CD1c-positive myeloid dendritic cell (primary cell): ENCODE results near the gene ARHGEF11.

Experiments
- DNase-seq: peaks from one replicate; pipeline ENCODE4 v3.0.0-alpha.2; 2016; ENCODE audit errors: extremely low spot score

ARHGEF11 gene

GRCh38 chr1:156951371-156951770 lies 94.2 kb downstream of the ARHGEF11 start:
- DNase-seq = no peak

GRCh38 chr1:156949127-156949526 lies 96.4 kb downstream of the ARHGEF11 start:
- no peak for DNase-seq

GRCh38 chr1:156948708-156949107 lies 96.8 kb downstream of the ARHGEF11 start:
- no peak for DNase-seq

GRCh38 chr1:156947818-156948525 lies 97.6 kb downstream of the ARHGEF11 start:
- no peak for DNase-seq

GRCh38 chr1:156947127-156947526 lies 98.4 kb downstream of the ARHGEF11 start:
- DNase-seq = no peak

GRCh38 chr1:156945881-156946661 lies 99.5 kb downstream of the ARHGEF11 start:
- no peak for DNase-seq

- DNase-seq = no peak
Measured at GRCh38 chr1:156944848-156945247, 100.7 kb downstream of the ARHGEF11 start.

- DNase-seq = no peak
Measured at GRCh38 chr1:156944268-156944667, 101.3 kb downstream of the ARHGEF11 start.

GRCh38 chr1:156943756-156944155 lies 101.8 kb downstream of the ARHGEF11 start:
- DNase-seq = no peak

GRCh38 chr1:156942576-156942975 lies 103.0 kb downstream of the ARHGEF11 start:
- no peak for DNase-seq

- DNase-seq = no peak
Measured at GRCh38 chr1:156942176-156942575, 103.4 kb downstream of the ARHGEF11 start.

GRCh38 chr1:156941675-156942074 lies 103.9 kb downstream of the ARHGEF11 start:
- no peak for DNase-seq

GRCh38 chr1:156939786-156940334 lies 105.7 kb downstream of the ARHGEF11 start:
- no peak for DNase-seq

GRCh38 chr1:156938813-156939212 lies 106.7 kb downstream of the ARHGEF11 start:
- DNase-seq = no peak

- DNase-seq = no peak
Measured at GRCh38 chr1:156937883-156938282, 107.7 kb downstream of the ARHGEF11 start.

- DNase-seq = no peak
Measured at GRCh38 chr1:156936721-156937220, 108.8 kb downstream of the ARHGEF11 start.

- no peak for DNase-seq
Measured at GRCh38 chr1:156936191-156936590, 109.4 kb downstream of the ARHGEF11 start.

GRCh38 chr1:156935505-156936128 lies 109.9 kb downstream of the ARHGEF11 start:
- DNase-seq = no peak

- DNase-seq = no peak
Measured at GRCh38 chr1:156933136-156933535, 112.4 kb downstream of the ARHGEF11 start.

GRCh38 chr1:156931974-156932710 lies 113.4 kb downstream of the ARHGEF11 start:
- no peak for DNase-seq

GRCh38 chr1:156931211-156931952 lies 114.2 kb downstream of the ARHGEF11 start:
- no peak for DNase-seq
